Loucy (cell line): ENCODE measurements around the gene ADCY10.

Source experiments
- EZH2phosphoT487 ChIP-seq: fragments of 200-600 bp; IDR thresholded peaks from 2 replicates; pipeline ENCODE4 v1.6.1; 2018; ENCODE audit warnings: antibody characterized with exemption, mild to moderate bottlenecking, moderate library complexity, borderline replicate concordance
- TF ChIP-seq, protein P1 (sequence below): fragments of 200-600 bp; sonication (generic); conservative IDR thresholded peaks from 2 replicates; pipeline ENCODE4 v1.5.1; 2014; ENCODE audit warnings: mild to moderate bottlenecking, antibody characterized with exemption, low read length

DNA sequence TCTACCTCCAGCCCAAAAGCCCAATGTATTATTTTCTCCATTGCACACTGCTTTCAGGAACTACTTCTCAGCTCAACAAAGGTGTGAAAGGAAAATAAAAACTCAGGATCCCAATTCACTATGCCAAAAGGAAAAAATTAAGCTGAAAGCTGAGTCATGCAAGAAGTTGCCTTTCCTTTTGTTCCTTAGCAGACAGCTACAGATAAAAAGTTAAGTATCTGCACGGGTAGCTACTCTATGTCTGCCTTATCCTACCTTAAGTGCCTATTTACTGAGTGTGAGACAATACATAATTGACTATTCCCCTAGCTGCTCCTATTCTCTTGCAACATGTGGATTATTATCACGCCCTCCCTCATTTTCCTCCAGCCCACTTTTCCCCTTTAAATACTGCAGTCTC, 84.1 kb downstream of the ADCY10 start:
- TF ChIP-seq, protein P1, sequence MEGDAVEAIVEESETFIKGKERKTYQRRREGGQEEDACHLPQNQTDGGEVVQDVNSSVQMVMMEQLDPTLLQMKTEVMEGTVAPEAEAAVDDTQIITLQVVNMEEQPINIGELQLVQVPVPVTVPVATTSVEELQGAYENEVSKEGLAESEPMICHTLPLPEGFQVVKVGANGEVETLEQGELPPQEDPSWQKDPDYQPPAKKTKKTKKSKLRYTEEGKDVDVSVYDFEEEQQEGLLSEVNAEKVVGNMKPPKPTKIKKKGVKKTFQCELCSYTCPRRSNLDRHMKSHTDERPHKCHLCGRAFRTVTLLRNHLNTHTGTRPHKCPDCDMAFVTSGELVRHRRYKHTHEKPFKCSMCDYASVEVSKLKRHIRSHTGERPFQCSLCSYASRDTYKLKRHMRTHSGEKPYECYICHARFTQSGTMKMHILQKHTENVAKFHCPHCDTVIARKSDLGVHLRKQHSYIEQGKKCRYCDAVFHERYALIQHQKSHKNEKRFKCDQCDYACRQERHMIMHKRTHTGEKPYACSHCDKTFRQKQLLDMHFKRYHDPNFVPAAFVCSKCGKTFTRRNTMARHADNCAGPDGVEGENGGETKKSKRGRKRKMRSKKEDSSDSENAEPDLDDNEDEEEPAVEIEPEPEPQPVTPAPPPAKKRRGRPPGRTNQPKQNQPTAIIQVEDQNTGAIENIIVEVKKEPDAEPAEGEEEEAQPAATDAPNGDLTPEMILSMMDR = no peak
- TF ChIP-seq EZH2phosphoT487 = no peak
